GM18519 (cell line): ENCODE data around the gene TFAP2D.
A peak's percentile ranks its signal among the peaks of the same experiment; 100 is the strongest.

ENCODE experiments used
- ATAC-seq: cut with Tn5 transposase; IDR thresholded peaks from one replicate; pipeline ENCODE4 v1.9.1; 2021; ENCODE audit warnings: mild to moderate bottlenecking, moderate library complexity; ENCODE audit not compliant: unreplicated experiment, low FRiP score

The TFAP2D gene

DNA sequence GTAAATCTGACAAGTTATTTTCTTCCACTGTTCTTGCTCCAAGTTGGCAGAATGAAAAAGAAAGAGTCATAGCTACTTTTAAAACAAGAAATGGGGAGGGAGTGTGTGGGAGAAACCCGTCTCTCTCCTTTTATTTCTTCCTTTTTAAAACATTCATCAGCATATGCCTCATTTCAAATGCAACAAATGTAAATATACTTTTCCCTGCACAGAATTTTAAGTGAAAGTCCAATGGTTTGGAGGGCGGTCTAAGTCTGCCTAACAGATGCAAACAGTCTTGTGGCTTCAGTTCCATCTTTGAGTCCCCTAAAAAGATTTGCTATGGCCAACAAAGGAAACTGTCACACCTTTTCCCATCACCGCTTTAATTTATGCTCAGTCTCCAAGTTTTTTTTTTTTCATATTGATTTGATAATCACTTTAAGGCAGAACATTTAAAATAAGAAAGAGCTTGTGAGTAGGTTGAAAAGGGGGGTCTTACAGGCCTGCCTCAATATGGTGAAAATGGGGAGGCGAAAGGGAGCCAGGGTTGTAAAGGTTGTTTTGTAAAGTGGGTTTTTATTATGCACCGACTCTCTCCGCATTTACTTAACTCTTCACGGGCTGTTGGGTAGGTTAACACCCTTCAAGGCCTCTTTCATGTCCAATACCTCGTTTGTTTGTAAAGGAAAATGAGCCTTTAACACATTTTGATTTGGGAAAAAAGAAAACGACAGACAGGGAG, 4.6 kb downstream of the TFAP2D start:
- ATAC-seq: no peak

DNA sequence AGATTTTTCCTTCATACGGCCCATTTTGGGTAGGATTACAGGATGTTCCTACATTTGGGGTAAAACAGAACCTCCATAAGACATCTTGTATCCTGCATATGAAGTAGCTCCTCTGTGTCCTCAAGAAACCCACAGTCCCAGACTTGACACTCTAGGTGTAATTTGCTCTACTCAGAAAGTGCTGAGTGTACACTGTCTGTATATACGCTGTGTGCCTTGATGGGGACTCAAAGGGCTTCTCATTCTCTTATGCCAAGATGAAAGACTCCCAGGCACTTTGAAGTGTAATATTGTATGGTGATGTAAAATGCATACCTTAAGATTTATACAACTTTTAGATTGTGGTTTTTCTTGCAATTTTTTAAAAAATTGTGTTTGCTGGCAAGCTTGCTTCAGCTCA, 5.2 kb downstream of the TFAP2D start:
- no peak for ATAC-seq

DNA sequence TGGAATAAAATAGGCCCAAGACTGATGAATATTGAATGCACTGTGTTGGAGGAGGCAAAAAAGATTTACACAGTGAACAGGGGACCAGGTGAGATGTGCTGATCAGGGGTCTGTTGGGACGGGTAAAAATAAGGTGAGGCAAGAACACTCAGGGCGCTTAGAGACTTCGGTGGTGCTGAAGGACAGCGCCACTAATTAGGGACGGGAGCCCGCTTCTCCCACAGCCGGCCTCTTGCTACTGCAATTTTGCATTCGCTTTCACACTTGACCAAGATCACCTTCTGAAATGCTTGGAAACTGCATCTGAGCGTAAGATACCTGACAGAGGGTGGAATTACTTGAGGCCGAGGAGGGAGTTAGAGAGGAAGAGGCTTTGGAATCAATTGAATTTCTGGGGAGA, 7.3 kb downstream of the TFAP2D start:
- no peak for ATAC-seq

DNA sequence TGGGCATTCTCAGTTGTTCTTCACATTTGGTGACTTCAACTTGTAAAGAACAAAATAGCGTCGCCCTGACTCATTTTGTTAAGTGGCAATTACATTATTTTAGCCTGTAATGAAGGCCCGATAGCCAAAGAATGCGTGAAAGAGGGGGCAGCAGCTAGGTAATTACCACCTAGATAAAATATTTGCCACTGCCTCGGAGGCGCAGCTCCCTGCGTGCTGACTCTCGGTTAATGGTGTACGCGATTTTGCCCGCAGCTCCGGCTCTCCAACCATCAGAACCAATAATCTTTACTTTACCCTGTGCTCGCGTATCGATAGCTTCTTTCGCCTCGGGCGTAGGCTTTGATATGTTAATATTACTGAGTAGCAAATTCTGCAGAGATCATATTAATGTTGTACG, 8.7 kb downstream of the TFAP2D start:
- ATAC-seq: no peak

DNA sequence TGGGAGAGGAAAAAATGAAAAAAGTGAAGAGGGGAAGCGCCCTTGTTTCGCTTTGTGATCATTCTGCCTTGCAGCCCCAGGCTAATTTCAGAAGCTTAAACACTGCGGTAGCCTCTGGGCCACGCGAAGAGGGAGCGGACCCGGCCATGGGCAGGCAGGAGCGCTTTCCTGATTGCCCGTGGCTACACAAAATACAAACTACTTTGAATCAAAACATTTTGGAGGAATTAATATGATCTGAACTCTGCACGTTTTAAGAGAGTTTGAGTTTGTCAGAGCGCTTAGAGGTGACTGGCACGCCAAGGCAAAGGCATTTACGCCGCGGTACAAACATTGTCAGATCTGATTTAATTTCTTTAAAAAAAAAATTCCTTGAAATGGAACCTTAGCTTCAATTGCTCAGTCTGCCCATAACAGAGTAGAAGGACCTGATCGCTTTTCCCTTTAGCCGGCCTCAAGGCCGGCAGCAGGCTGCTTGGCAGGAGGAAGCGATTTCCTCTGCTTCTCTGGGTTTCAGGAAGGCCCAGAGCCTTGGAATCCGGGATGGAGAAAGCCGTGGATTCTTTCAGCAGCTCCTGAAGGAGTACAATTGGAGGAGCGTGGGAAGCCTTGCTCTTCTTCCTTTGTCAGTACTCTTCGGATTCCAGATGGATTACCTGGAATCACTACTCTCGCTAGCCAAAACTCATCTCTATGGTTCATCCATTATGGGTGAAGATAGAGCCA, 9.7 kb downstream of the TFAP2D start:
- ATAC-seq: no peak

DNA sequence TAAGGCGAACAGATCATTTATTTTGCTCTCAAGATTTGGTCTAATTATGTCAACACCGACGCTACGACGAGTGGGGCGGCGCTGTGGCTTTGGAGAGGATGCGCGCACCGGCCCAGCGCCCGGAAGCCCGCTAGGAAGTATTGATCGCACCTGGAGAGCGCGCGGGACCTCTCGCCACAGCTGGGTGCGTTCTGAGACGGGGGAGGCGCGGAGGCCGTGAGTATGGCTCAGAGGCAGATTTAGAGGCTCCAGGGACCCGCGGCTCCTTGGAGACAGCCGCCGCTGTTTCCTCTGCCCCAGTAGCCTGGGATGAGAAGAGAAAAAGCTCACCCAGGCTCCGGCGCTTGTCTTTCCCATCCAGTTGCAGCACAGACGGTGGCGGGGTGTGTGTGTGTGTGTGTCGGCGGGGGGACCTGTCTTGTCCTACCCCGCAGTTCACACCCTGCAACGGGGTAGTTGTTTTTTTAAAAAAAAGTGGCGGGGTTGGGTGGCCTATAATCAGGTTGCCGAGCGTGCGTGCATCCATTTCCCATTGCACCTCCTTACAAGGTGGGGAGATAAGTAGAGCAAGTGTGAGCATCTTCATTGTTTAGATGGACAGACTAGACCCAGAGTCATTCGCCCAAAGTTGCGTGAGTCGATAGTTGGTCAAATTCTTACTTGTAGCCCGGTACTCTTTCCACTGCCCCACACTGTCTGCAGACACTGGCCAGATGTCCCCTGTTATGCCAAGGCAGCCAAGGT, 11.2 kb downstream of the TFAP2D start:
- no peak for ATAC-seq

DNA sequence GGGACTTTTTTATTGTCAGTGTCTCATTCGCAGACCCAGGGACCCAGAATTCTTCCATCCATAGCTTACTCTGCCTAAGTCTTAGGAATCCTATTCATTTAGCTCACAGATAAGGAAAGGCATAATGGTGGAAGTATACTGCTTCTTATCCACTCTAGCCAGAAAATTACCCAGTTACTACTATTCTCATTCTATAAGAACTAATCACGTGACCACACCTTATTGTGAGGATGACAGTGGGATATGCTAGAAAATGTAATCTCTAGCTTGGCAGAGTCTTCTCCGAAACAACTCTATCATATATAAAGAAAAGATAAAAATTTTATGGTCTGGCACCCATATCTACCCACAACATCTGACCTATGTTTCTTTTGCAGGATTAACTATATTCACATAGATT, 21.2 kb downstream of the TFAP2D start:
- ATAC-seq: no peak

DNA sequence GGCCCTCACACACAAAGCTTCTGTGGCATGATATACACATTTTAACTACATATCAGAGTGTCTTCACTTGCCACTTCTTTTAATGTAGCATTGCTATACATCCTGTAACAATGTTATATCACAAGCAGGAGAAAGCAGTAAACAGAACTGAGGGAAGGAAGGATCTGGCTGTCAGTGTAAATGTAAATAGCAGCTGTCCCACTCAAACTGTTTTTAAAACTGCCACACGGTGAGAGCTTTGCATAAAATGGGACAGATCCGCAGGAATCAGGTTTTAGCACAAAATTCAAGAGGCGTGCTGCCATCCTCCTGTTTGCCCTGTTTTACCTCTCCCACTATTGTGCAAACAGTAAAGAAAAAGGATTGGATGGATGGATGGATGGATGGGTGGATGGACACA, 28.8 kb downstream of the TFAP2D start:
- no peak for ATAC-seq

DNA sequence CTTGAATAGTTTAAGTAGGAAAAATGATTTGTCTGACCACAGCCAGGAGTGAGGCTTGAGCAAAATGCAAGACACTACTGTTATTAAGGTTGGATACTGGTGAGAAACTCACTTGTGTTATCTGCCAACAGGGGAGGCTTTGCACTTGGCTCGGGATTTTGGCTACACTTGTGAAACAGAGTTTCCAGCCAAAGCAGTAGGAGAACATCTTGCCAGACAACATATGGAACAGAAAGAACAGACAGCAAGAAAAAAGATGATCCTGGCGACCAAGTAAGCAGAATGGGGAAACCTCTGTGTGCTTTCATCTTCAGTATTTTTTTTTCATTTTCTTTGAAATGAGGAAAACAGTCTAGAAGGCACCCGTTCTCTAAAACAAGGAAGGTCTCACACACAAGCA, 31.6 kb downstream of the TFAP2D start:
- no peak for ATAC-seq

DNA sequence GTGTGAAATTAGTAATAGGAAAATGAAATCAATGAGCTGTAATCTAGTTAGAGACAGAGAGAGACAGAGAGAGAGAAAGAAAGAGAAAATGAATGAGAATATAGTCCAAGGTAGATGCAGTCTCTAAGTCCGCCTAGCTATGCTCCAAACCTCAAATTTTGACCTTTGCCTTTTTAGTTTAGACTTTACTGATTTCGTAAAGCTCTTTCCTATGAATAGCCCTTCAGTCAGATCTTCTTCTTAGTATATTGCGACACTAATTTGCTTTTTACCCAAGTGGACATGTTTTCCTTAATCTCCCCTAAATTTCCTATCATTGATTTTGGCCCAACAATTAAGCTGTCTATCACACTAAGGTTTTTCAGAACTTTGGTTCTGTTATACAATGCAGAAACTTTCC, 49.5 kb downstream of the TFAP2D start:
- ATAC-seq: no peak

DNA sequence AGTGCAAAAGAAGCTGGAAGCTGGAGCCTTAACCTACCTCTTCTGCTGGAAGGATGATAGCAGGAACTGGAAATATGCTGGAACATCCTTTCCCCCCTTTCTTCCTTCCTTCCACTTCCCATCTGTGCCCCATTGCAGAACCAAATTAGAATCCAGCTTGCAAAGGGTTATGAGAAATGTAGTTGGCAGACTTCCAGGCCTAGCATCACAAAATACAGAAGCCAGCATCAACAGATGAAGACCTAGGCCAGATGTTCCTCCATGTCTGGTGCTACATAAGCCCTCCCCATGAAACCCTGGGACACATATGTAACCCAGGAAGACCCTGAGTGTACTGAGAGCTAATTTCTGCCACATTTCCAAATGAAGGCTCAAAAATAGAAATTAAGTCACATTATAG, 65.4 kb downstream of the TFAP2D start:
- no peak for ATAC-seq

DNA sequence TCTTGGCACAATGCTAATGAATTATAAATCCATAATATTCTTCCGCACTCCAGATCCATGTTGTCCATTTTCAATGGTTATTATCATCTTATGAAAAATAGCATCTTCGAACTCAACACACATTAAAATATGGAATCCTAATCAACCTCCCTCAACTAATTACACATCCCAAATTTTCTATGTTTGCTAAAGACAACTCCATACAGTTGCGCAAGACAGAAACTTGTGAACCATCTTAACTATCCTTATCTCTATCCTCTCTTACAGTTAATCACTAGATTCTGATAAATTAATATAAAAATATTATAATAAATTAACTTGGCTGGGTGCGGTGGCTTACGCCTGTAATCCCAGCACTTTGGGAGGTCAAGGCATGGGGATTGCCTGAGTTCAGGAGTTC, 67.1 kb downstream of the TFAP2D start:
- ATAC-seq: no peak

DNA sequence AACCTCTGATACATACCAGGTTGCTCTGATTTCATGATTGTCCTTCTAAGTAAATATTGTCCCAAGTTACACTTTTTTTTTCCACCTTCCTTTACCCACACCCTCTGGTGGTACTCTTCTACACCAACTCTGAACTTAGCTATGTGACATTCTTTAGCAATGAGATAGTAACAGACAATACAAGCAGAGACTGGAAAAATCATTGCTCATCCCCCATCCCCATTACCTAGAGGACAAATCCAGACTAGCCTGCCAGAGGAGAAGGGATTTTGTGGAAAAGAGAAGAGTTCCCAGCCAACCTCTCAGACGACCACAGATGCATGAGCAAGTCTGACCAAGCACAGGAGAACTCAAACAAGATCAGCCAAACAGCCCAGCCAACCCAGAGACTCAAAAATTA, 72.6 kb downstream of the TFAP2D start:
- ATAC-seq: no peak

DNA sequence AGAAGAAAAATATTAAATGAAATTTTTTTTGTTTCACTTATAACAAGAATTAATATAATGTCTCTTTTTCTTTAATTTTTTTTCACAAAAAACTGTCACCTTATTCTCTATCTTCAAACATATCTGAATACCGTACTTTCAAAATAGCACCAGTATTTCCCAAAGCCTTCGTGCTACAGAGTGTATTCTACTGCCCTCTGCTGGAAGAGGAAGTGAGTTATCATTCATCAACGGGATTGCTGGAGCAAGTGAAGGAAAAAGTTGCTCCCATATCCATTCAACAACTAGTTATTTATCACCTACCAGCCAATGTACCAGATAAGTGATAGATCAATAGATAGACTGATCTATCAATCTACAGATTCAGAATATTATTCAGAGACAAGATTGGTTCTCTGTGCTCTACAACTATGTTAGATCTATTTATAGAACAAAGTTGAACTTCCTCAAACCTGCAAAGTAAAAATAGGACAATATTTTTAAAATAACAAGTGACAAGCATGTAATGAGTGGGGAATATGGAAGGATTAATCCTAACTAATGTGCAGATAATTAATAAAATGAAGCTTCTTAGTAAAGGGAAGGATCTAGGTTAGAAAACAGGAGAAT, 78.7 kb downstream of the TFAP2D start:
- ATAC-seq: peak; percentile 80

DNA sequence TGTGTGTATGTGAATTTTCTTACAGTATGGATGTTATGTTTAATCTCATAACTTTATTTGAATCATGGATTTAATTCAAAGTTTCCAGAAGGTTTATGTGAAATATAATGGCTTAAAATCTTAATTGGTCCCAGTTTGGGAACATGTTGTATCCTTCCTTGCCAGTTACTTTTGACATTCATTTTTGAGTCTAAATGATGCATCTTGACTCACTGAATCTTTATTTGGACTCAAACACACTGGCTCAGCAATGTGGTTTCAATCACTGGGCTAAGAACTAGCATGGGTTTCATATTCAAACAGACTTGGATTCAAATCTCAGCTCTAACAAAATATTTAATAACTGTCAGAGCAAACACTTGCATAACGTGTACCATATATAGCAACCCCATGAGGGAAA, 79.4 kb downstream of the TFAP2D start:
- no peak for ATAC-seq

DNA sequence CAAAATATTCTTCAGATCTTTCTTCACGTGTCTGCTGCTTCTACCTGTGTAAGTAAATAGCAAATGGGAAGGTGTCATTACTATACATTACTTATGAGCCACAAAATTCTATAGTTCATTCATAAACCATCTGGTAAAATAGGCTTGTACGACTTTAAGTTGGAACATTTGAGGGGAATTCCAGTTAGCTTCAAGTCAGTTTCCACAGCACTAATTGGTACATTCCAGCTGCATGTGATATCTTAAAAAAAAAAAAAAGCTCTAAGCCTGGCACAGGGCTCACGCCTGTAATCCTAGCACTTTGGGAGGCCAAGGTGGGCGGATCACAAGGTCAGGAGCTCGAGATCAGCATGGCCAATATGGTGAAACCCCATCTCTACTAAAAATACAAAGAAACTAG, 82.2 kb downstream of the TFAP2D start:
- ATAC-seq: no peak

DNA sequence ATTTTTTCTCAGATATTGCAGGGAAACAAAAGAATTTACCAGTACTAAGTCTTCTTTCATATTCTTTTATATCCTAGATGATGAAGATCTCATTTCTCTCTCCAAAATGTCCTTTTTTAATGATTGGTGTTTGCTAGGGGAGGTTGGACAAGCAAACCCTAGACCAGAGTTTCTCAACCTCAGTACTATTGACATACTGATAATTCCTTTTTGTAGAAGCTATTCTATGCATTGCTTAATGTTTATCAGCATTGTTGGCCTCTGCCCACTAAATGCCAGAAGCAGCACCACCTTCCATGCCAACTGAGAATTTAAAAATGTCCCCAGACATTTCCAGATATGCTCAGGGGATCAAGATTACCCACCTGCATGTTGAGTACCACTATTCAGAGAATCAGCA, 91.0 kb downstream of the TFAP2D start:
- no peak for ATAC-seq

DNA sequence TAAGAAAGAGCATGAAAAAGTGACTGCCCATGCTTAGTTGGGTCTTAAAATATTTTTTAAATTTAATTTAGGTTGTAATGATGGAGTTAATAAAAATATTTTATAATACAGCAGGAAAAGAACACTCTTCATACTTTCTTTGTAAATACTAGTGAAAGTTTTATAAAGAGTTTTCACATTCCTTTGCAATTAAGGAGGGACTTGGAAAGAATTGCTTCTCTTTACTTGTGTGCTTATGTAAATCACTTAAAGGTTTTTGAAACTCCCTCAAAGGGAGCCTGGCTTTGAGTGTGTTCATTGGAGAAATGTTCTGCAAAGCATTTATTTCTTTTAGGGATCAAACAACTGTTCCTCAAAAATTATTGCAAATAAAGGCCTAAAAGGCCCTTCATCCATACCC, 93.7 kb downstream of the TFAP2D start:
- ATAC-seq: no peak

DNA sequence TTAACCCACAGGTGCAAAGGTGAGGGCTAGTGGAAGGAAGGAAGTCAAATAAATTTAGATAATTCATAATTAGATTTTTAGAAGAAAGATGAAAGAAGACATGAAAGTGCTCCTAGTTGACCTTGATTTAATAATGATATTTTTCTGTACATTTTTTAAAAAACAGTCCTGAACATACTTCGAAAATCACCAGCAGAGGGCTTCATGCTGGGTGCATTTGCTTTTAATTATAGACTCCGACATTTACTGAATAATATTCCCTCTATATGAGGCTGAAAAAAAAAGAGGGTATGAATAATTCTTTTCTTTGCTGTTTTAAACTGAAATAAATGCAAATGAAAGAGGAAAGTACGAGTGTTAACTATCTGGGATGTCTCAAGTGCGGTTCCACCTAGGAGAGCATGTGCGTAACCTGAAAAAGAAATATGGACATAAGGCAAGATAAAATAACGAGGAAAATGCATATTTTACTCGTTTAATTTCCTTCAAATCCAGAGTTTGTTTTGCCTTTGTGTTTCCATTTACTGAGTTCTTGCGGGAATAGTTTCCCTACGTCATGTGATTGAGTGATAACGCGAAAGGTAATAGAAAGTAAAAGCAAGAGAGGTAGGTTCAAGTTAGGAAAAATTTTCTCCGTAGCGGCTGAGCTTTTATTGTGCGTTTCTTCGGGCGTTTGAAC, 102.2 kb downstream of the TFAP2D start:
- ATAC-seq: peak; percentile 26

DNA sequence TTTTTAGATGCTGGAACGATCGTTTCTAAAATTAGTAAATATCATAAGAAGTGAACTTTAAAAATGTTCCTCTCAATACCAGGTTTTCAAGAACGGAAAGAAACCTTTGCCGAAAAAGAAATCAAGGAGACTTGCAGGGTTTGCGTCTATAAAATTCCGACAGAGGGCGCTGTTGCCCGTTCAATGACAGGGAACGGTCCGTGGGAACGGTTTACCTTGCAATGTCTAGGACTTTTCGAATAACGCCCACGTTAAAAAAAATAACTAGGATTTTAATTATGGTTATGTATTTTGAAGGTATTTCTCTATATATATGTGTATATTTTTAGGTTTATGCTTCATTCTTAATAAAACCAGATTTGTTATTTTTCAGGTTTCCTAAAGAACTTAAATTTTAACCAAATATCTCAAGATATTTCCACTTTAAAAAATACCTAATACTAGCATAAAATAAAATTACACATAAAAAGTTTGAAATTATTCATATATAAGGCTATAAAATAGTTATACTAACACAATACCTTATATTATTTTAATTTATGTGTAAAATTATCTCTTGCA, 102.9 kb downstream of the TFAP2D start:
- ATAC-seq: peak; percentile 58
